Left lung (tissue), 10 donors: ENCODE data around the gene CDCA3. TPM values are rescaled to one million over a fixed set of nuclear protein-coding genes. Genes with fewer than 3 reads are reported as not detected.
"Not testable (repeated sequence)": the region's sequence is repeated elsewhere in the genome, so short reads cannot be mapped to it uniquely, and the experiment has no call there.

Experiments
- ATAC-seq: fragments of 200-7000 bp; cut with Tn5 transposase; one replicate; pipeline ENCODE4 v1.9.1; 2020; ENCODE audit warnings: moderate library complexity
- DNase-seq, 4 donors: peaks; one replicate each; pipeline ENCODE4 v3.0.0-alpha.2; 2013 to 2020
- H3K27ac ChIP-seq, 2 donors: fragments of 200-600 bp; sonication (generic) in 1 of 2; one replicate each; pipeline versions ENCODE4 v1.5.0 to v1.8.0; 2020 to 2021
- H3K27me3 ChIP-seq, 2 donors: fragments of 200-600 bp; sonication (generic) in 1 of 2; one replicate each; pipeline versions ENCODE4 v1.5.0 to v1.8.0; 2020 to 2021
- H3K36me3 ChIP-seq, 2 donors: fragments of 200-600 bp; sonication (generic) in 1 of 2; one replicate each; pipeline versions ENCODE4 v1.5.0 to v1.8.0; 2020 to 2021
- H3K4me1 ChIP-seq, 2 donors: fragments of 200-600 bp; one replicate each; pipeline ENCODE4 v1.8.0; 2021
- H3K4me3 ChIP-seq, 2 donors: fragments of 200-600 bp; sonication (generic) in 1 of 2; one replicate each; pipeline versions ENCODE4 v1.5.0 to v1.8.0; 2020 to 2021; ENCODE audit warnings: mild to moderate bottlenecking in 1 of 2
- H3K9me3 ChIP-seq, 2 donors: fragments of 200-600 bp; sonication (generic) in 1 of 2; one replicate each; pipeline versions ENCODE4 v1.5.0 to v1.8.0; 2020 to 2021
- CTCF ChIP-seq, 2 donors: fragments of 200-600 bp; sonication (generic) in 1 of 2; IDR thresholded peaks; one replicate each; pipeline versions ENCODE4 v1.5.0 to v1.8.0; 2021; ENCODE audit warnings: antibody characterized with exemption in 2 of 2
- intact Hi-C, 2 donors: fragments of 100-400 bp; cut with DNase I; formaldehyde crosslinking; loops; one replicate each; pipeline versions ENCODE4 v1.11.2 to v1.14.2; 2022
- polyA plus RNA-seq, 6 donors: library from polyadenylated mRNA; unstranded; fragments of 120-200 nt; gene quantifications; one replicate each; pipeline ENCODE4 v1.2.1, GENCODE V29; 2013; ENCODE audit not compliant: insufficient read length in 6 of 6
- total RNA-seq, 2 donors: library from RNA; stranded (reverse); fragmentation: NEBNext Ultra II Directional; extraction: Animal tissue kit (Norgen Biotek cat#: 25700); gene quantifications; one replicate each; pipeline ENCODE4 v1.2.1, GENCODE V29; 2021
- donor health status: DM: no; HTN: yes; CAD: no.
- donor health status: DM: no; HTN: no; CAD: no.

CDCA3 gene
- total and polyA plus RNA-seq, 8 donors, result 2.0 to 59.2 (median 28.2) TPM

- H3K36me3 ChIP-seq, result peaks cover 0 to 61% of the 10 kb centered on the region in 2 donors
- DNase-seq, result peak; percentile 82 to 97 (median 91)
- H3K27me3 ChIP-seq, result no peaks in the 10 kb centered on the region
- peaks cover 31 to 50% of the 10 kb centered on the region in 2 donors for H3K4me1 ChIP-seq
- no peak for TF ChIP-seq CTCF (IDR thresholded peaks at IDR 0.05)
- H3K4me3 ChIP-seq, result peak within 1 kb of the TSS; percentile 100
- intact Hi-C loops, result no loop called here
- H3K9me3 ChIP-seq, result no peaks in the 10 kb centered on the region
- H3K27ac ChIP-seq, result peak within 1 kb of the TSS; percentile 95 to 96
- ATAC-seq, result peak; percentile 83
Observed at GRCh38 chr12:6867413-6868210, 16.5 kb upstream of the CDCA3 start, which contains the start of gene TPI1. TPI1 (plus strand) TSS chr12:6867531; CDS start chr12:6867567, 36 bp downstream.

- ATAC-seq (peak; percentile 4), DNase-seq (no peak)
- intact Hi-C loops, result no loop called here
- no peak for TF ChIP-seq CTCF (IDR thresholded peaks at IDR 0.05)
- H3K27ac ChIP-seq, result peak overlapping the region; percentile 95 to 96
- no peaks in the 10 kb centered on the region for H3K9me3 ChIP-seq
- no peaks in the 10 kb centered on the region for H3K27me3 ChIP-seq
- peaks cover 28 to 46% of the 10 kb centered on the region in 2 donors for H3K4me1 ChIP-seq
- peak overlapping the region; percentile 100 for H3K4me3 ChIP-seq
- peaks cover 0 to 67% of the 10 kb centered on the region in 2 donors for H3K36me3 ChIP-seq
Observed at GRCh38 chr12:6866920-6867412, 15.9 kb upstream of the CDCA3 start.

GRCh38 chr12:6866163-6866919, 15.3 kb upstream of the CDCA3 start:
- no peak for DNase-seq
- Histone ChIP-seq H3K27ac (peak overlapping the region; percentile 95 to 96), H3K9me3 (no peaks in the 10 kb centered on the region), H3K4me3 (peak overlapping the region in 1 of 2 donors; percentile 100), H3K27me3 (no peaks in the 10 kb centered on the region), H3K4me1 (peaks cover 22 to 40% of the 10 kb centered on the region in 2 donors), H3K36me3 (peaks cover 0 to 69% of the 10 kb centered on the region in 2 donors)
- intact Hi-C loops, result no loop called here
- no peak for TF ChIP-seq CTCF (IDR thresholded peaks at IDR 0.05)
- ATAC-seq, result no peak

GRCh38 chr12:6865307-6865706, 14.2 kb upstream of the CDCA3 start:
- H3K9me3 ChIP-seq, DNase-seq, ATAC-seq, H3K27me3 ChIP-seq, H3K27ac ChIP-seq, intact Hi-C loops, H3K4me3 ChIP-seq: not testable (repeated sequence)
- Histone ChIP-seq H3K4me1 (peaks cover 19 to 30% of the 10 kb centered on the region in 2 donors), H3K36me3 (peaks cover 0 to 69% of the 10 kb centered on the region in 2 donors)

GRCh38 chr12:6863586-6864321, 12.7 kb upstream of the CDCA3 start:
- no peaks in the 10 kb centered on the region for H3K9me3 ChIP-seq
- no peak overlapping the region for H3K4me3 ChIP-seq
- no peak for DNase-seq
- intact Hi-C loops, result no loop called here
- no peak for TF ChIP-seq CTCF (IDR thresholded peaks at IDR 0.05)
- H3K36me3 ChIP-seq, result peaks cover 0 to 75% of the 10 kb centered on the region in 2 donors
- no peak for ATAC-seq
- no peaks in the 10 kb centered on the region for H3K27me3 ChIP-seq
- H3K4me1 ChIP-seq, result peaks cover 8 to 14% of the 10 kb centered on the region in 2 donors
- H3K27ac ChIP-seq, result no peak overlapping the region
